DND-41 (cell line): ENCODE results near the gene SUPT20H.

Source experiments
- ATAC-seq: fragments of 200-7000 bp; cut with Tn5 transposase; 3 replicates; pipeline ENCODE4 v1.9.1; 2021; ENCODE audit warnings: low read depth; ENCODE audit not compliant: insufficient read depth
- DNase-seq: peaks from one replicate; pipeline ENCODE4 v3.0.0-alpha.2; 2020
- H2AFZ ChIP-seq: 2 replicates; pipeline ENCODE4 v1.6.0; 2012; ENCODE audit warnings: low read depth, low read length
- H3K27ac ChIP-seq: 2 replicates; pipeline ENCODE4 v1.5.1; 2012; ENCODE audit warnings: low read length, inconsistent platforms
- H3K27me3 ChIP-seq: fragments of 200-600 bp; sonication (generic); 2 replicates; pipeline ENCODE4 v1.6.0; 2012; ENCODE audit warnings: low read length, mild to moderate bottlenecking, inconsistent platforms; ENCODE audit not compliant: insufficient read depth, poor library complexity
- H3K36me3 ChIP-seq: 2 replicates; pipeline ENCODE4 v1.5.1; 2012; ENCODE audit warnings: low read length, inconsistent platforms; ENCODE audit not compliant: insufficient read depth
- H3K4me1 ChIP-seq: 2 replicates; pipeline ENCODE4 v1.5.1; 2012; ENCODE audit warnings: mild to moderate bottlenecking, low read length; ENCODE audit not compliant: insufficient read depth
- H3K4me2 ChIP-seq: 2 replicates; pipeline ENCODE4 v1.6.0; 2012; ENCODE audit warnings: mild to moderate bottlenecking, moderate library complexity, low read length, inconsistent platforms; ENCODE audit not compliant: insufficient read depth
- H3K4me3 ChIP-seq, 2 experiments: fragments of 200-600 bp in 1 of 2; shearing (Covaris generic) in 1 of 2; 2 replicates each; pipeline ENCODE4 v1.5.1; 2012 to 2016; ENCODE audit warnings: inconsistent platforms in 2 of 2, low read length in 2 of 2, mild to moderate bottlenecking in 2 of 2, low read depth in 1 of 2, moderate library complexity in 1 of 2
- H3K79me2 ChIP-seq: 2 replicates; pipeline ENCODE4 v1.6.0; 2012; ENCODE audit warnings: low read length, inconsistent platforms; ENCODE audit not compliant: insufficient read depth
- H3K9ac ChIP-seq: 2 replicates; pipeline ENCODE4 v1.6.0; 2012; ENCODE audit warnings: low read depth, mild to moderate bottlenecking, inconsistent platforms, low read length, moderate library complexity
- H3K9me3 ChIP-seq: 2 replicates; pipeline ENCODE4 v1.5.1; 2012; ENCODE audit warnings: low read length, moderate library complexity, mild to moderate bottlenecking, inconsistent platforms; ENCODE audit not compliant: insufficient read depth, severe bottlenecking
- H4K20me1 ChIP-seq: 2 replicates; pipeline ENCODE4 v1.6.0; 2012; ENCODE audit warnings: low read length; ENCODE audit not compliant: insufficient read depth
- CTCF ChIP-seq: IDR thresholded peaks from 2 replicates; pipeline ENCODE4 v1.5.1; 2012; ENCODE audit warnings: borderline replicate concordance, low read length, moderate library complexity, mild to moderate bottlenecking; ENCODE audit not compliant: poor library complexity, severe bottlenecking; ENCODE audit errors: extremely low read depth
- EZH2 ChIP-seq: IDR thresholded peaks from 3 replicates; pipeline ENCODE4 v1.6.1; 2012; ENCODE audit warnings: borderline replicate concordance, low read depth, mild to moderate bottlenecking, moderate library complexity, low read length, inconsistent platforms; ENCODE audit not compliant: severe bottlenecking

The SUPT20H gene

GRCh38 chr13:37074703-37075102 is 15.2 kb upstream of the SUPT20H start:
- Histone ChIP-seq H3K9me3 (no peaks in the 10 kb centered on the region), H3K79me2 (no peaks in the 10 kb centered on the region), H3K27me3 (peaks cover 10% of the 10 kb centered on the region), H2AFZ (no peak overlapping the region), H3K27ac (no peak overlapping the region), H3K4me2 (no peak overlapping the region), H3K4me3 (no peak overlapping the region), H4K20me1 (no peaks in the 10 kb centered on the region), H3K4me1 (no peaks in the 10 kb centered on the region), H3K36me3 (no peaks in the 10 kb centered on the region), H3K9ac (no peak overlapping the region)
- TF ChIP-seq CTCF = peak; percentile 57
- TF ChIP-seq EZH2 = no peak
- peak; percentile 54; the same call in 2 of the 3 replicates for ATAC-seq
- no peak for DNase-seq

- no peak overlapping the region for H2AFZ ChIP-seq
- ATAC-seq = no peak
Observed at GRCh38 chr13:37072024-37072423, 12.5 kb upstream of the SUPT20H start.

GRCh38 chr13:37070956-37071355 is 11.5 kb upstream of the SUPT20H start:
- Histone ChIP-seq H3K4me1 (no peaks in the 10 kb centered on the region), H3K79me2 (no peaks in the 10 kb centered on the region), H3K9me3 (no peaks in the 10 kb centered on the region), H3K27ac (no peak overlapping the region), H3K4me3 (no peak overlapping the region), H3K36me3 (no peaks in the 10 kb centered on the region), H3K27me3 (peaks cover 10% of the 10 kb centered on the region), H4K20me1 (no peaks in the 10 kb centered on the region), H3K4me2 (no peak overlapping the region), H2AFZ (no peak overlapping the region), H3K9ac (no peak overlapping the region)
- no peak for DNase-seq
- TF ChIP-seq EZH2 = no peak
- TF ChIP-seq CTCF = no peak
- no peak for ATAC-seq

More at GRCh38 chr13:37072024-37072423, 12.5 kb upstream of the SUPT20H start:
- DNase-seq = no peak
- H3K9ac ChIP-seq = no peak overlapping the region
- H3K36me3 ChIP-seq = no peaks in the 10 kb centered on the region
- H3K9me3 ChIP-seq = no peaks in the 10 kb centered on the region
- no peaks in the 10 kb centered on the region for H3K79me2 ChIP-seq
- no peak overlapping the region for H3K4me3 ChIP-seq
- H4K20me1 ChIP-seq = no peaks in the 10 kb centered on the region
- no peak overlapping the region for H3K4me2 ChIP-seq
- TF ChIP-seq EZH2 = no peak
- TF ChIP-seq CTCF = no peak
- H3K27me3 ChIP-seq = peaks cover 10% of the 10 kb centered on the region
- no peak overlapping the region for H3K27ac ChIP-seq
- H3K4me1 ChIP-seq = no peaks in the 10 kb centered on the region
